ENCODE results near the gene ZBTB2. TPM values are rescaled to one million over a fixed set of nuclear protein-coding genes. Genes with fewer than 3 reads are reported as not detected.

ZBTB2 gene
- total RNA-seq, 2 donors from 2014 or later, result 5.3 to 8.4 TPM

- H3K27ac ChIP-seq, result peak overlapping the region; percentile 59 to 65
- no peaks in the 10 kb centered on the region for H3K36me3 ChIP-seq
- ATAC-seq (ENCODE audit: insufficient number of reproducible peaks, low FRiP score, low read depth), result peak; percentile 57
- no peaks in the 10 kb centered on the region for H3K9me3 ChIP-seq
- peaks cover 26 to 61% of the 10 kb centered on the region in 2 donors for H3K4me1 ChIP-seq (ENCODE audit: control insufficient read depth in 1 of 2, low read depth in 2 of 2)
- TF ChIP-seq CTCF (IDR thresholded peaks at IDR 0.05), result no peak
- no peak for DNase-seq (ENCODE audit: low spot score)
- H3K4me3 ChIP-seq, result peak overlapping the region; percentile 22
- no peaks in the 10 kb centered on the region for H3K27me3 ChIP-seq (replicated peaks; ENCODE audit: insufficient read depth)
These were observed 45.4 kb upstream of the ZBTB2 start for GRCh38 chr6:151436802-151437201.

GRCh38 chr6:151436300-151436699 is 44.9 kb upstream of the ZBTB2 start:
- Histone ChIP-seq H3K9me3 (no peaks in the 10 kb centered on the region), H3K36me3 (peaks cover 2% of the 10 kb centered on the region), H3K4me1 (ENCODE audit: control insufficient read depth in 1 of 2, low read depth in 2 of 2) (peaks cover 26 to 56% of the 10 kb centered on the region in 2 donors), H3K27me3 (replicated peaks; ENCODE audit: insufficient read depth) (no peaks in the 10 kb centered on the region), H3K27ac (peak overlapping the region; percentile 59 to 65), H3K4me3 (peak overlapping the region; percentile 22)
- DNase-seq (ENCODE audit: low spot score) (no peak), ATAC-seq (ENCODE audit: insufficient number of reproducible peaks, low FRiP score, low read depth) (no peak)
- TF ChIP-seq CTCF (IDR thresholded peaks at IDR 0.05), result no peak

GRCh38 chr6:151434369-151434768 is 43.0 kb upstream of the ZBTB2 start:
- Histone ChIP-seq H3K4me1 (ENCODE audit: control insufficient read depth in 1 of 2, low read depth in 2 of 2) (peaks cover 20 to 41% of the 10 kb centered on the region in 2 donors), H3K4me3 (no peak overlapping the region), H3K27me3 (replicated peaks; ENCODE audit: insufficient read depth) (no peaks in the 10 kb centered on the region), H3K36me3 (peaks cover 11% of the 10 kb centered on the region), H3K27ac (no peak overlapping the region), H3K9me3 (no peaks in the 10 kb centered on the region)
- no peak for DNase-seq (ENCODE audit: low spot score)
- no peak for ATAC-seq (ENCODE audit: insufficient number of reproducible peaks, low FRiP score, low read depth)
- TF ChIP-seq CTCF (IDR thresholded peaks at IDR 0.05), result no peak

GRCh38 chr6:151432651-151433050 is 41.3 kb upstream of the ZBTB2 start:
- H3K27me3 ChIP-seq (replicated peaks; ENCODE audit: insufficient read depth), result no peaks in the 10 kb centered on the region
- peaks cover 19 to 26% of the 10 kb centered on the region in 2 donors for H3K4me1 ChIP-seq (ENCODE audit: control insufficient read depth in 1 of 2, low read depth in 2 of 2)
- peaks cover 17% of the 10 kb centered on the region for H3K36me3 ChIP-seq
- no peaks in the 10 kb centered on the region for H3K9me3 ChIP-seq
- no peak overlapping the region for H3K4me3 ChIP-seq
- DNase-seq (ENCODE audit: low spot score) (no peak), ATAC-seq (ENCODE audit: insufficient number of reproducible peaks, low FRiP score, low read depth) (no peak)
- H3K27ac ChIP-seq, result no peak overlapping the region
- TF ChIP-seq CTCF (IDR thresholded peaks at IDR 0.05), result no peak

GRCh38 chr6:151431337-151431736 is 40.0 kb upstream of the ZBTB2 start:
- Histone ChIP-seq H3K9me3 (no peaks in the 10 kb centered on the region), H3K27ac (no peak overlapping the region), H3K4me1 (ENCODE audit: control insufficient read depth in 1 of 2, low read depth in 2 of 2) (peaks cover 7 to 12% of the 10 kb centered on the region in 2 donors), H3K36me3 (peaks cover 18% of the 10 kb centered on the region), H3K27me3 (replicated peaks; ENCODE audit: insufficient read depth) (no peaks in the 10 kb centered on the region), H3K4me3 (no peak overlapping the region)
- TF ChIP-seq CTCF (IDR thresholded peaks at IDR 0.05), result no peak
- DNase-seq (ENCODE audit: low spot score) (no peak), ATAC-seq (ENCODE audit: insufficient number of reproducible peaks, low FRiP score, low read depth) (no peak)

Measured in thoracic aorta (tissue), 2 donors.